ENCODE data around the gene FHAD1.

FHAD1 gene

DNA sequence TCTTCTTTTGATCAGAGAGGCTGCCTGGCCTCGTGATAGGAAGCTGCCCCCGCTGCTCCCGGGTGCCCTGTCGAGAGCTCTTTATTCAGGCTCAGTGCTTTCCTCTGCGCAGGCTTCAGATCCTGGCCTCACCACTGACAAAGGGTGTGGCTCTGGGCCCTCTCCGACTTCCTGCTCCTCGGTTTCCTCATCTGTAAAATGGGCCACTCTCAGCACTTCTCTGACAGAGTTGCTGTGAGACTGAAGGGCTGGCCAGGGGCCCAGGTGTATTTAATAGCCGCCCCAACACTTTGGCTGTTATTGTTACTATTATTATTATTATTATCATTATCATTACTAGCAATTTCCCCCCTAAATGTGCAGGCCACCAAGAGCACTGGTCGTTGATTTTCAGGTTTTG, 101.6 kb downstream of the FHAD1 start:
- TF ChIP-seq, protein P1, sequence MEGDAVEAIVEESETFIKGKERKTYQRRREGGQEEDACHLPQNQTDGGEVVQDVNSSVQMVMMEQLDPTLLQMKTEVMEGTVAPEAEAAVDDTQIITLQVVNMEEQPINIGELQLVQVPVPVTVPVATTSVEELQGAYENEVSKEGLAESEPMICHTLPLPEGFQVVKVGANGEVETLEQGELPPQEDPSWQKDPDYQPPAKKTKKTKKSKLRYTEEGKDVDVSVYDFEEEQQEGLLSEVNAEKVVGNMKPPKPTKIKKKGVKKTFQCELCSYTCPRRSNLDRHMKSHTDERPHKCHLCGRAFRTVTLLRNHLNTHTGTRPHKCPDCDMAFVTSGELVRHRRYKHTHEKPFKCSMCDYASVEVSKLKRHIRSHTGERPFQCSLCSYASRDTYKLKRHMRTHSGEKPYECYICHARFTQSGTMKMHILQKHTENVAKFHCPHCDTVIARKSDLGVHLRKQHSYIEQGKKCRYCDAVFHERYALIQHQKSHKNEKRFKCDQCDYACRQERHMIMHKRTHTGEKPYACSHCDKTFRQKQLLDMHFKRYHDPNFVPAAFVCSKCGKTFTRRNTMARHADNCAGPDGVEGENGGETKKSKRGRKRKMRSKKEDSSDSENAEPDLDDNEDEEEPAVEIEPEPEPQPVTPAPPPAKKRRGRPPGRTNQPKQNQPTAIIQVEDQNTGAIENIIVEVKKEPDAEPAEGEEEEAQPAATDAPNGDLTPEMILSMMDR (IDR thresholded peaks at IDR 0.05; ENCODE audit: low read length, missing control alignments): no peak
- no peak for DNase-seq (ENCODE audit: low read depth)
- H3K4me3 ChIP-seq (replicated peaks; ENCODE audit: low read depth, low read length): no peak overlapping the region

DNA sequence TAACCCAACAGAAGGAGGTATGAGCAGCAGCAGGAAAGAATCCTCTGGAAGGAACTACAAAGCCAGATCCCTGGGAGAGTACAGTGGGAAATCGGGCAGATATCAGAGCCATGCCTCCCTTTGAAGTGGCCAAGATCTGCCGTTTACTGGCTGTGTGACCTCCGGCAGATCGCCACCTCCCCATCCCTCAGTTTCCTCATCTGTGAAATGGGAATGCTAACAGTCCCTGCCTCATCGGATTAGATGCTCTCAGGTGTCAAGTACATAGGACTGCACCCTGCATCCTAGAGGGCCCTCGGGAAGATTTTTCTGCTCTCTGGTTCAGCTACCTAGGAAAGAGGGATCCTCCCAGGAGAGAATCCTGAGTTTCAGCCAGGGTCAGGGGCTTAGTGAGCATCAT, 102.1 kb downstream of the FHAD1 start:
- H3K4me3 ChIP-seq (replicated peaks; ENCODE audit: low read depth, low read length): no peak overlapping the region
- no peak for DNase-seq (ENCODE audit: low read depth)
- TF ChIP-seq, protein P1 (IDR thresholded peaks at IDR 0.05; ENCODE audit: low read length, missing control alignments): no peak

DNA sequence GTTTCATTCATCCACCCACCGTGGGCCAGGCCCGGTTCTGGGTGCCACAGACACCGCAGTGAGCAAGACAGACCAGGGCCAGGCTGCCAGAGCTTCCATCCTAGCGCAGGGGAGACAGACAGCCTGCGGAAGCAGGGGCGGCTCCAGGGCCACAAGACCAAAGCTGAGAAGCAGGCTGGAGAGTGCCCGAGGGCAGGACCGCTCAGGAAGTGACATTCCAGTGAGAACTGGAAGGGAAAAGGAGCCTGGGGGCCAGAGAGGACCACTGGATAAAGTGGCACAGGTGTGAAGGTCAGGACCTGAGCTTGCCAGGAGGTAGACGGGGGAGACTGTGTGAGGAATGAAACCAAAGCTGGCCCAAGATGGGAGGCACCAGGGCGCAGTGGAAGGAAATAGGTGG, 103.1 kb downstream of the FHAD1 start:
- H3K4me3 ChIP-seq (replicated peaks; ENCODE audit: low read depth, low read length): no peak overlapping the region
- TF ChIP-seq, protein P1 (IDR thresholded peaks at IDR 0.05; ENCODE audit: low read length, missing control alignments): no peak
- no peak for DNase-seq (ENCODE audit: low read depth)

DNA sequence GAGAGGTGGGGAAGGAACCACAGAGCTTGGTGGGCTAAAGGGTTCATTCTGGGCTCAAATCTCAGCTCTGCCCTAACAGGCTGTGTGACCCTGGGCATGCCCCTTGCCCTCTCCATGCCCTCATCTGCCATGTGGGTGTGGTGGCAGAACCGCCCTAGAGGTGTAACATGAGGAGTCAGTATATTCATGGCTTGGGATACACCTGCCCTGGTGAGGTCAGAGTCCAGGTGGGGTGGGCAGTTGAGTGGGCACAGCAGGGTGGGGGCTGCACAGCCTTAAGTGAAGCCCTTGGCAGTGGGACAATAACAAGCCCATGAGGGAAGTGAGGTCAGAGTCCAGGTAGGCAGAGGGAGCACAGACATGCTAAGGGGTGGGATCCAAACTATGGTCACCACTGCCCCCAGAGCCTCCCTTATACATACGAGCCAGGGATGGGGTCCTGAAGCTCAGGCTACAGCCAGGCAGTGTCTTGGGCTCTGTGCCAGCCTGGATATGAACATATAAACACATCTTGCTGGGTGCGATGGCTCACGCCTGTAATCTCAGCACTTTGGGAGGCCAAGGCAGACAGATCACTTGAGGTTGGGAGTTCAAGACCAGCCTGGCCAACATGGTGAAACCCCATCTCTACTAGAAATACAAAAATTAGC, 103.7 kb downstream of the FHAD1 start:
- DNase-seq (ENCODE audit: low read depth): no peak
- H3K4me3 ChIP-seq (replicated peaks; ENCODE audit: low read depth, low read length): no peak overlapping the region
- TF ChIP-seq, protein P1 (IDR thresholded peaks at IDR 0.05; ENCODE audit: low read length, missing control alignments): no peak

DNA sequence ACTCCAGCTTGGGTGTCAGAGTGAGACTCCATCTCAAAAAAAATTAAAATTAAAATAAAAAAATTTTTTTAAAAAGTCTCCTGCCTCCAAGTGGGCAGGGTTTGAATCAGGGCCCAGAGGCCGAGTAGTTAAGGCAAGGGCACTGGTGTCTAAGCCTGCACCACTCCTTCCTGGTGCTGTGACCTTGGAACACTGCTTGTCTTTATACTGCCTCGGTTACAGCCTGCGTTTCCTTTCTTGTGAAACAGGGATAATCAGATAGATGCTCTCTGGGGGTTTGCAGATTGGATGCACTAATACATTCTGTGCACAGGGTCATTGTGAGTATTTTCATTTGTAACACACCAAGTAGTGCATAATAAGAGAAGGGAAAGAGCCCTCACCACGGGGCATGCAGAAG, 104.3 kb downstream of the FHAD1 start:
- no peak for DNase-seq (ENCODE audit: low read depth)
- TF ChIP-seq, protein P1 (IDR thresholded peaks at IDR 0.05; ENCODE audit: low read length, missing control alignments): no peak
- no peak overlapping the region for H3K4me3 ChIP-seq (replicated peaks; ENCODE audit: low read depth, low read length)

DNA sequence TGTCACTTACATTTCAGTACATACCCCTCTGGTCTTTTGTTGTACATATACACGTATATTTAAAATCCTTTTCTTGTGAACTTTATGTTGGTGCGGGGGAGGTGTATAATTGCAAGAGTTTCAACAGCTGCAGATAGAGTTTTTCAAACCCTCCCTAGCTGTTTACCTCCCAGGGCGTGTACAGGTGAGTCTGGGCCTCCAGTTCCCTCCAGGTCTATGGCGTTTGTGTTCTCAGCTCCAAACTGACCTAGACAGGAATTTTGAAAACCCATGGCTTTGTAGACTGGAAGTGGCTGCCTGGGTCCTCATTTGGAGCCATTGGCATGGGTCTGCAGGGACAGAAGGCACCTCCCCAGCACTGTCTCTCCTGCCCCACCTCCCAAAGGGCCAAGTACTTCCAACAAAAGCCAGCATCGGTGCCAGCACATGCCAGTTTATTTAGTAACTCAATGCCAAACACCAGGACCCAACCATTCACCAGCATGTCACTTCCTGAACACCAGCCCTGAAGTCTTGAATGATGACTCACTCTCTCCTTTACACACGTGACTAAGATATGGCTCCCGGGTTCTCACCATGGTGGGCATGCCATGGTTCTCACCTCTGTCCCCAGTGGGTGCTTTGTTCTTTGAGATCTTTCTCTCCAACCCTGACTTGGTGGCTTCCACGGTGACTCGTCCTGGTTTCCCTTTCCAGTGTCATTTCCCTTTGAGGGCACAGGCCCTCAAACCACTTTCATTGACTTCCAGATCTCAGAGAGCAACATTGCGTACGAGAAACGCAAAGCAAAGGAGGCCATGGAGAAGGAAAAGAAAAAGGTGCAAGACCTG, 105.3 kb downstream of the FHAD1 start:
- TF ChIP-seq, protein P1 (IDR thresholded peaks at IDR 0.05; ENCODE audit: low read length, missing control alignments): no peak
- peak; percentile 77 for DNase-seq (ENCODE audit: low read depth)
- H3K4me3 ChIP-seq (replicated peaks; ENCODE audit: low read depth, low read length): no peak overlapping the region
